AG10803 (cell line): ENCODE data around the gene ARHGAP26.

Experiments used
- DNase-seq: peaks from one replicate; pipeline ENCODE4 v3.0.0; 2010; ENCODE audit warnings: low read depth
- H3K4me3 ChIP-seq: 2 replicates; pipeline ENCODE4 v1.5.1; 2011; ENCODE audit warnings: mild to moderate bottlenecking, low read length, control low read depth
- TF ChIP-seq, protein P1 (sequence below): conservative IDR thresholded peaks from 2 replicates; pipeline ENCODE4 v1.5.1; 2011; ENCODE audit warnings: mild to moderate bottlenecking, low read length, control low read depth, inconsistent platforms

The ARHGAP26 gene

GRCh38 chr5:142849466-142849865 is 79.3 kb downstream of the ARHGAP26 start:
- DNase-seq, result no peak
- no peak overlapping the region for H3K4me3 ChIP-seq
- TF ChIP-seq, protein P1, sequence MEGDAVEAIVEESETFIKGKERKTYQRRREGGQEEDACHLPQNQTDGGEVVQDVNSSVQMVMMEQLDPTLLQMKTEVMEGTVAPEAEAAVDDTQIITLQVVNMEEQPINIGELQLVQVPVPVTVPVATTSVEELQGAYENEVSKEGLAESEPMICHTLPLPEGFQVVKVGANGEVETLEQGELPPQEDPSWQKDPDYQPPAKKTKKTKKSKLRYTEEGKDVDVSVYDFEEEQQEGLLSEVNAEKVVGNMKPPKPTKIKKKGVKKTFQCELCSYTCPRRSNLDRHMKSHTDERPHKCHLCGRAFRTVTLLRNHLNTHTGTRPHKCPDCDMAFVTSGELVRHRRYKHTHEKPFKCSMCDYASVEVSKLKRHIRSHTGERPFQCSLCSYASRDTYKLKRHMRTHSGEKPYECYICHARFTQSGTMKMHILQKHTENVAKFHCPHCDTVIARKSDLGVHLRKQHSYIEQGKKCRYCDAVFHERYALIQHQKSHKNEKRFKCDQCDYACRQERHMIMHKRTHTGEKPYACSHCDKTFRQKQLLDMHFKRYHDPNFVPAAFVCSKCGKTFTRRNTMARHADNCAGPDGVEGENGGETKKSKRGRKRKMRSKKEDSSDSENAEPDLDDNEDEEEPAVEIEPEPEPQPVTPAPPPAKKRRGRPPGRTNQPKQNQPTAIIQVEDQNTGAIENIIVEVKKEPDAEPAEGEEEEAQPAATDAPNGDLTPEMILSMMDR, result no peak

DNA sequence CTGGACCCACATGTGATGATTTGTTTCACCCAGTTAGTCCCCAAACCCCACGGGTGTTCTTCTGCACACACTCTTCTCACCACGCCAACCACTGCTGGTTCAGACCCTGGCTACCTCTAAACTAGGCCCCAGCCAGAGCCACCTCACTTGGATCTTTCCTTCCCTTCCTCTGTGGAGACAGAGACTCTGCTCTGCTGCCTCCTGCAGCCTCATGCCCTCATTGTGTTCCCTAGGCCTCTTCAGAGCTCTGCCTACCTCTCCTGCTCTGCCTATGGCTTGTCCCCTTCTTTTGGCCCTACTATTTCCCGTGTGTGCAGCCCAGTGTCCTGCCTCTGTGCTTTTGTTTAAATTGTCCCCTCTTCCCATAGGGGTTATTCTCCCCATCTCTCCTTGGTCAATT is 79.7 kb downstream of the ARHGAP26 start:
- DNase-seq, result no peak
- H3K4me3 ChIP-seq, result no peak overlapping the region
- TF ChIP-seq, protein P1, result no peak

GRCh38 chr5:142851731-142852130 is 81.6 kb downstream of the ARHGAP26 start:
- no peak overlapping the region for H3K4me3 ChIP-seq
- TF ChIP-seq, protein P1, result no peak
- no peak for DNase-seq

DNA sequence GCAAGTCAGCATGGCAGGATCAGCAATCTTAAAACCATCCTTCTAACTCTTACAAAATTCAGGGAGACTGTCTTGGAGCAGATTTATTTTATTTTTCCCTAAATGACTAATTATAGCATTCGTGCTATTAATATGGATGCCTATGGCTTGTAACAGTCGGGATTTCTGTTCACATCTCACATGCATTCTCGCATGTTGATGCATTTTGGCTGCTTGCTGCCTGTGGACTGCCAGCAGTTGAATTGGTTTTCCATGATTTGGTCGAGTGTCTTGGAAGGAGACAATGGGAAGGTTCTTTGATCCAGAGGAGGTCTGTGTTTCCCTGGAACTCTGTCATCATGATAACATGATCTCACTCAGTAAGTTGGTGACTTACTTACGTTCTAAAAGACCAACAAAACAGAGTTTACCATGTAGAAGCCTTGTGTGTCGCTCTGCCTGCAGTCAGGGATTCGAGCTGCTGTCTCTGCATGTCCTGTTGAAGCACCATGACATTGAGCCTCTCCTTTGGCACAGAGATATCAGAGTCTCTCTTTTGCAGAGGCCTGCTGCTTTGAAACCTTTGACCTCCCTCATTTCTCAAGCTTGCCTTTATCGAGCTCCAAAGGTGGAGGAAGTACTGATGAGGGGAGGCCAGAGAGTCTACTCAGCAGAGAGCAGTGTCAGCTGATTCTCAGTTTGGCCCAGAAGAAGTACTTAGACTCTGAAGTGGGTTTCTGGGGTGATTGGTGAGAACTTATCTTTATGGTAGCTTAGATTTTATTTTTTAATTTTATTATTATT is 82.4 kb downstream of the ARHGAP26 start:
- DNase-seq, result peak; percentile 49
- H3K4me3 ChIP-seq, result no peak overlapping the region
- TF ChIP-seq, protein P1, result no peak

- TF ChIP-seq, protein P1, result no peak
- no peak overlapping the region for H3K4me3 ChIP-seq
- DNase-seq, result no peak
Measured at GRCh38 chr5:142853682-142854081, 83.5 kb downstream of the ARHGAP26 start.

GRCh38 chr5:142856269-142856782 is 86.1 kb downstream of the ARHGAP26 start:
- no peak for DNase-seq
- H3K4me3 ChIP-seq, result no peak overlapping the region
- TF ChIP-seq, protein P1, result no peak

DNA sequence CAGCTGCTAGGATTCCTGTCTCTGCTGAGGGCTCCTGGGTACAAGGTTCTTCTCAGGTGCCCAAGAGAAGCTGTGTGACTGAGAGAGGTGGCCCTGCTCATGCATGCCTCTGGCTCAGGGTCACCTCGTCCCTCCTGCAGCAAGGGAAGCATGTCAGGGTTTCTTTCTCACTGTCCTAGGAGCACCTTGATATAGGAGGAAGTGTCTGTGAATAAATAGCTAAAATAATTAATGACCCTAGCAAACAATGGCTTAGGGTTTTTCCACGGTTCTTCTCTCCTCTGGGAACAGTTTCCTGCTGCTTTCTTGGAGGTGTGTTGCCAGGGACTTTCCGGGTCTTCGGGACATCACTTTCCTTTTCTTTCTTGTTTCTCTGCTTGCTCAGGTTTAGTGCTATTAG is 87.2 kb downstream of the ARHGAP26 start:
- TF ChIP-seq, protein P1, result no peak
- no peak overlapping the region for H3K4me3 ChIP-seq
- no peak for DNase-seq
